Activated gamma-delta T cell treated with anti-CD3 and anti-CD28 coated beads, Interleukin-2, amount 50 U/mL, for 16 hours (primary cell): ENCODE results near the gene CDC25A.

Experiments
- DNase-seq: peaks from one replicate; pipeline ENCODE4 v3.0.0-alpha.2; 2020; ENCODE audit warnings: low read depth

The CDC25A gene

GRCh38 chr3:48194446-48195071 lies 6.3 kb upstream of the CDC25A start:
- DNase-seq = no peak

DNA sequence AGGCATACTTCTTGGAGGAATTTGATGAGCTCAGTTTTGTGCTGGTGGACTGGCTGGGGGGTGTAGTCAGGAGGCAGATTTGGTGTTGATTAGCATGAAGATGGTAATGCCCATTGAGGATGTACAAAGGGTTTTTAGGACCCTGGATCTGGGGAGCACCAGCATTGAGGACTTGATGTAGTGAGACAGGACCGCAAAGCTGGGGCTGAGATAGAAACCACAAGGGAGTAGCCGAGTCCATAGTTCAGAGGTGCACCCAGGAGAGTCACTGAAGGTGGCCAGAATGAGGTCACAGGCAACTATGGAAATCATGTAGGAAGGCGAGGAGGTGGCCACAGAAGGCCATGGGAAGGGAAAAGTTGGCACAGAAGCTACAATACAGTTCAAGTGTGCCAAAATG lies 2.7 kb upstream of the CDC25A start:
- DNase-seq = no peak

DNA sequence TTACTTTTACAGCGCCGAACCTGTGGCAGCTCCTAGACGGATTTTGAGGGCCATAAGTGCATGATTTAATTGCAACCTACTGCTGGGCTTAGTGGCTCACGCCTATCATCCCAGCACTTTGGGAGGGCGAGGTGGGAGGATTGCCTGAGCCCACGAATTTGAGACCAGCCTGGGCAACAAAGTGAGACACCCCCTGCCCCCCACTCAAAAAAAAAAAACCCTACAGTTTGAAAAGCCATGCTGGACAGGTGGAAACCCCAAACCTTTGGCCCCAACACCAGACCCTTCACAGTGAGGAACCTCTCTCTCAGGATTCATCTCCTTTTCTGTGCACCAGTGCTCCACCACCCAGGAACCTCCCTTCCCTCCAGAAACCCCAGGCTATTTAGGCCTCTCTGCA lies 1.1 kb upstream of the CDC25A start:
- no peak for DNase-seq

- DNase-seq = peak; percentile 1
Observed at GRCh38 chr3:48187579-48188265, 495 bp downstream of the CDC25A start.

DNA sequence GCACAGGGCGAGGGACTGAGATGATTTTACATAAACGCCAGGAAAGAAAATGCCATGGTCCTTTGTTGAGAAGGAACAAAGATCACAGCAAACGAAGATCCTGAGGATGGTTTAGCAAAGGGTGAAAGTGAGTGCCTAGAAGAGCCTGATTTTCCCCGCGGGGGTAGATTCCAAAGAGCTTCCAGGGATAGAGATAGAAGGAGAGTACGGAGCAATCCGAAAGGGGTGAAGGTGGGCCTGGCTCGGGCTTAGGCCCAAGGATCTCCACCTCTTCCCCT lies 977 bp downstream of the CDC25A start:
- no peak for DNase-seq

DNA sequence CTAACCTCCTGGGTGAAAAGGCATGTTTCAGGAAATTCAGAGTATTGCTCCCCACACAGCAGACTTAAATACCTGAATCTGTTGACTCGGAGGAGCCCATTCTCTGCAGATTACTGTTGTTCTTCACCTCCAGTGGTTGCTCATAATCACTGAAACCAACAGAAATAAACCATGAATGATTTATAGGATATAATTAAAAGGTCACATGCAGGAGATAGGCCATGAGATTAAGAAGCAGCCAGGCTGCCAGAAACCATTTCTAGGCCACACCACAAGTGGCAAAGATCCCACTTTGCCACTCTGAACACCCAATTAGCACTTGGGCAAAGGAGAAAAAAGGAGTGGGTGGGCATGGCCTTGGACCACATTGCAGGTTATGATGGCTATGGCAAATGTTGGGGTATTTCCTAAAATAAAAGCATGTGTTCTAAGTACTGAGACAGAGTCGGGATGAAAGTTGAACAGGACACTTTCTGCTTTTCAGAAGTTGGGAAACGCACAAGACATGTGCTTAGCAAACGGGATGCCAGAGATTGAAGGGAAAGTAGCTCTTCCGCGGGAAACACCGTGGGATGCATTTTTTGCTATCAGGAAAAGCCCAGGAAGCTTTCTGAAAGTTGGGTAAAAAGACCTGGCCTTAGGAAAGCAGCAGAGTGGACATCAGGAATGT lies 1.5 kb downstream of the CDC25A start:
- no peak for DNase-seq

DNA sequence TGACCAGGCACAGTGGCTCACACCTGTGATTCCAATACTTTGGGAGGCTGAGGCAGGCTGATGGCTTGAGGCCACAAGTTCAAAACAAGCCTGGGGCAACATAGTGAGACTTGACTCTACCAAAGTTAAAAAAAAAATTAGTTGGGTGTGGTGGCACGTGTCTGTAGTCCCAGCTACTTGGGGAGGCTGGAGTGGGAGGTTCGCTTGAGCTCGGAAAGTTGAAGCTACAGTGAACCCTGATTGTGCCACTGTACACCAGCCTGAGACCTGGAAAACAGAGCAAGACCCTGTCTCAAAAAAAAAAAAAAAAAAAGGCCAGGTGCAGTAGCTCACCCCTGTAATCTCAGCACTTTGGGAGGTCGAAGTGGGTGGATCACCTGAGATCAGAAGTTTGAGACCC lies 3.1 kb downstream of the CDC25A start:
- no peak for DNase-seq

- DNase-seq = no peak
Observed at GRCh38 chr3:48184299-48184698, 3.9 kb downstream of the CDC25A start.

DNA sequence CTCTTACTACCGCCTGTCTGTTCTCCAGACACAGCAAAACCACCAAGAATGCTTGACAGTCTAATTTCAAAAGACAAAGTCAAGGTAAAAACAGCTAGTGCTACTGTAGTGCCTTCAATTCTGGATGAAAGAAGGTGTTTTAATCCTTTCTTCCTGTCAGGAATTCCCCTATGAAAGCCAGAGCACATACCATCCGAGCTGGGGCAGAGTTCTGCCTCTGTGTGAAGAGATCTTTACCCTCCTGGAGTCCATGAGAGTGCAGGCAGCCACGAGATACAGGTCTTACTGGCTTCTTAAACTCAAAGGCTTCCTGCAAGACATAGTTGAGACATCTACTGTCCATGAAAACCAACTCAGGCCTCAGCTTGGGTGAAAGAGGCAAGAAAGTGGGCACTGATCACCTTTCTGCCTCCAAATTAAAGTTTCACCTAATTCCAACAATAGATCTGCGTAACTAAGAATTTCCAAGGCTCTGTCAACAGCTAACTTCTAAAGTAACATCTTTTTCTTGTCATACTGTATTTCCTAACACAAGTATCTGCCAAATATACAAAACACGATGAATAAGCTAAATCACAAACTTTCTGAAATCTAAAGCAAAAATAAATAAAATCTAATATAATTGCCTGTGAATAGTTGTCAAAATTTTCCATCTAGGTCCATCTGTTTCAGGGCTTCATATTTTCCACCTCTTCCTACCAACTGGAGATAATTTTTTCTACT lies 7.5 kb downstream of the CDC25A start:
- no peak for DNase-seq

GRCh38 chr3:48180021-48180420 lies 8.2 kb downstream of the CDC25A start:
- no peak for DNase-seq

- DNase-seq = no peak
Observed at GRCh38 chr3:48178072-48178471, 10.1 kb downstream of the CDC25A start.

DNA sequence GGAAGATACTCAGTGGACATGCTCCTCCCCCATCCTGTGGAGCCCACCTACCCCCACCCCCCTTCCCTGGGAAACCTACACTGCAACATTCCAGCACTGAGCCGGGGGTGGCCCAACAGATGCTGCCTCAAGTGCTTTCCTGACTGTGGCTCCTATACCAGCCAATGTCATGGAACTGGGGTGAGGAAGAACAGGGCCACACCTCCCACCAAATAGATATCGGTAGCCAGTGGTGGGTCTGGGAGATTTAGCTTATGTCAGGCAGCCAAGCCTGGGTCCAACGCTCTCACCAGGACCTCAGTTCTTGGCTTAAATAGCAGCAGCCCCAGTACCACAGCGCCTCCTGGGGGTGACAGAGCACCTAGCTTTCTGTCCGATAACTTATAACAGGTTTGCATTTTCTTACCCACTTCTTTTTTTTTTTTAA lies 30.3 kb downstream of the CDC25A start:
- DNase-seq = peak; percentile 24

DNA sequence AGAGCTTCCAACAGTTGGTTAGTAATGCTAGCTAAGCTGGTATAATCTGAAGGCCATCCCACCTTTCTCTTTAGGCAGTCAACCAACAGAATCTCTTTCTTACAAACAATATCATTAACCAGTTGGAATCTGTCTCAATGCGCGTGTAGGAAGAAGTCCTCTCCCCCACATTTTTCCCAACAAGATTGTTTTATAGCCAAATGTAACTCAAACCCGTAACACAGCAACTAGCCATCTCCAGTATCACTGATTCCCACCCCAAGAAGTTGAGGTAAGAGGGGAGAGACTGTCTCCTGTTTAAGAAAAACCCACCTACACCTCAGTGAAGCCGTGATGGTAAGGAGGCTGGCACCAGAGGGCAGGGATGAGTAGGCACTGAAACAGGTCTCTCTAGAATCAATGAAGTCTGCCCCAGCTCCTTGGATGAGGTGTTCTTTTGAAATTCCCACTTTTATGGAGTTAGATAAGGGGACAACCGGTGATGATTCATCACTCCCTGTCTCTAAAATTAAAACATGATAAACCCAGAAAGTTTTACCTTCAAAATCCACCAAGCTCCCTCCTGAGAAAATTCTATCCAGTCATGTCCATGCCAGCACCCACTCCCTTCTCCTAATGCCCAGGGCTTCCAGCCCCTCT lies 30.9 kb downstream of the CDC25A start:
- no peak for DNase-seq

DNA sequence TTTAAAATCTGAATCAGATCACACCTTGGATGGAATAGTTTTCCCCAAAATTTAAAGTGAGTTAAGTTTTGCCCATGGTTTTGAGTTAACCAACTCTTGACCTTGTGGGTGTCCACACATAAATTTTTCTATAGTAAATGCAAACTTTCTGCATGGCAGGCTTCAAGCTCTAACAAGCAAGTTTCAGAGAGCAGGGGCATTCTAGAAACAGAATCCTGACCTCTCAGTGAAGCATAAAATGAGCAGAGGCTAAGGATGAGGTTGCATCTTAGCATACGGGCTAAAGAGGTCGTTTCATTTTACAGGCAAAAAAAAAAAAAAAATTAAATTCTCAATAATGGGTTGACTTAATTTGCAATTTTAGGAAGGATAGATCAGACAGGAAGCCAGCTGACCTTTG lies 32.1 kb downstream of the CDC25A start:
- no peak for DNase-seq

GRCh38 chr3:48155122-48155521 lies 33.1 kb downstream of the CDC25A start:
- no peak for DNase-seq

DNA sequence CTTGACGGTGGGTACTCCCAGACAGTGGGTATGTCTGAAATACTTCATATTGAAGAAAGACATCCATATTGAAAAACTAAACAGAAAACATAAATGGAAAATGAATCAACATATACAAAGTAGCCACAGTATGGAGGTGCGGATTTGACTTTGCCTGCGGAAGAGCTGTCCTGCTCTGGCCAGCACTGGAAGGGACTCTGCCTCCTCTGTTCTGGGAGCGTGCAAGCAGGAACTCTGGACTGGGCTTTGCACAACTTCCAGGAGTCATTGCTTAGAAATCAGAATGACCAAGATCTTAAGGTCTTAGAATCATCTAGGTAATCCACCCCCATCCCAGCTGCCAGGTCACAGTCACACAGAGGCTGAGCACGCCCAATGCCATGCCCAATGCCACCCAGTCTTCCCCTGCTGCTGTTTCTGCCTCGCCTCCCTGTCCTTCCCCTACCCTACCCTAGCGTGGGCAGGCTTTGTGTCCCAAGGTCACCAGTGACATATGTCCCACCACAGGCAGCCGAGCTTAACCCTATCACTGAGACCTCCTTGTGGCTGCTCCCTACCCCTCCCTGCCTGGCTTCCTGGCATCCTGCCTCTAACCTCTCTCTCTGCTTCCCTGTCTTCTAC lies 36.3 kb downstream of the CDC25A start:
- DNase-seq = no peak

DNA sequence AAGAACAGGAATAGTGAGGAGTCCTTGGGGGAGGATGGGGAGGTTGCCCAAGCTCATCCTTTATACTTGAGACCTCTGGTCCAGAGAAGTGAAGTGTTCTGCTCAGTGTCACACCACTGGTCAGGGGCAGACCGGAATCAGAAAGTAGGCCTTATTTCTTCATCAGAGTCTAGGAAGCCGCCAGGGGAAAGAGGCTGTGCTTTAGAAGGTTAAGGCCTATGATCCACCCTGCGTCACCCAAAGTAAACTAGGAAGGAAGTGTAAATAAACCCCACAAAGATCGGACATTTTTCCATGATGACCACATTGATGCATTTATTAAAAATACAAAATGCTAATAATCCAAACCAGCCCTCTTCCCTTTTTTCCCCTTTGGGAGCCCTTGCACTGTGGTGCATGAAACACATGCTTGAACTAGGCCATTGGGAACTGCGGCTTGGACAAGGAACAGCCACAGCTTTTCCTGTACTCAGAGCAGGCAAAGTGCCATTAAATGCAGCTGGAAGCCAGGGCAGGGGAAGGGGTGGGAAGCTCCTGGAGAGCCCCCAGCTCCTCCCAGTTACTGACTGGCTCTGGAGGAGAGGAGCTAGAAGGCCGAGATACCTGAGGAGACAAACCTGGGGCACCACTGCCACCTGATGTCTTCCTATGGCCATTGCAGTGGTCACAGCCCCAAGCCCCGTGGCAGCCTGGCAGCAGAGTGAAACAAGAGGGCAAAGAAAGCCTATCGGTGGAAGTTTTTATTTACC lies 37.0 kb downstream of the CDC25A start:
- peak; percentile 30 for DNase-seq

GRCh38 chr3:48143992-48144391 lies 44.2 kb downstream of the CDC25A start:
- DNase-seq = no peak

DNA sequence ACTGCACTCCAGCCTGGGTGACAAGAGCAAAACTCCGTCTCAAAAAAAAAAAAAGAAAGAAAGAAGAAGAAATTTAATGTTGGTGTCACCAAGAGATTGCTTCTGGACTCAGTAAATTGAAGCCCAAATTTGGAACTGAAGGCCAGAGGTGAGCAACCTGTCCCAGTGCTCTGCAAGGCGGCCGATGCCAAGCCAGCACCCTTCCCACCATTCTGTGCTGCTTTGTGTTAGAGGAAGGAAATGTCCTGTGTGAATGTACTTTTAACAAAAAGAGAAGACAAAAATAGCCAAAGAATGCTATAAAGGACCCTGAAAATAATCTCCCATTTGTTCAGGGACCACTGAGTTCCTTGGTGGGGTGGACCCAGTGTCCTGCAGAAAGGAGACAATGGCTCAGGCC lies 44.6 kb downstream of the CDC25A start:
- no peak for DNase-seq

- no peak for DNase-seq
Observed at GRCh38 chr3:48142316-48142870, 45.8 kb downstream of the CDC25A start.

GRCh38 chr3:48141604-48142137 lies 46.5 kb downstream of the CDC25A start:
- DNase-seq = no peak
